GM18909 (cell line): Measurements from ENCODE around the gene CDH4.

Experiments
- ATAC-seq: cut with Tn5 transposase; IDR thresholded peaks from one replicate; pipeline ENCODE4 v1.9.1; 2021; ENCODE audit warnings: mild to moderate bottlenecking; ENCODE audit not compliant: unreplicated experiment, poor library complexity

Gene CDH4

GRCh38 chr20:61705386-61706258 is 453.6 kb downstream of the CDH4 start:
- no peak for ATAC-seq

- no peak for ATAC-seq
Measured at GRCh38 chr20:61706259-61706961, 454.3 kb downstream of the CDH4 start.

GRCh38 chr20:61708891-61709290 is 456.8 kb downstream of the CDH4 start:
- no peak for ATAC-seq

GRCh38 chr20:61710108-61710507 is 458.0 kb downstream of the CDH4 start:
- no peak for ATAC-seq

DNA sequence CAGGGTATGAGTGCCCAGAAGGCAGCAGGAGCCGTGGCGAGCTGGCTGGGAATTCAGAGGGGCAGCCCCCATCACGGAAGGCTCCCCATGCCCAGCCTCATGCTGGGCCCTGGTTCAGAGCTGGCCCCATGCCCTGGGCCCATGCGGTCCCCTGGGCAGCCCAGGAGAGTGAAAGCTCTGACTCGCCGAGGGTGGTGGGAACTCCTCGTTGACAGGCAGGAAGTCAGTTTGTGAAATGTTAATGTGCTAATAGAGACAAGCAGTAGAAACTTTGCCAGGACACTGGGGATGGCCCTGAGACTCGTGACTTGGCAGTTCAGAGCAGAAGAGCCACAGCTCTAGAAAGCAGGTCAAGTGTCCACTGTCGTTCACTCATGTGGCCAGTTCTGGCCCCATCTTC is 460.6 kb downstream of the CDH4 start:
- ATAC-seq = no peak

DNA sequence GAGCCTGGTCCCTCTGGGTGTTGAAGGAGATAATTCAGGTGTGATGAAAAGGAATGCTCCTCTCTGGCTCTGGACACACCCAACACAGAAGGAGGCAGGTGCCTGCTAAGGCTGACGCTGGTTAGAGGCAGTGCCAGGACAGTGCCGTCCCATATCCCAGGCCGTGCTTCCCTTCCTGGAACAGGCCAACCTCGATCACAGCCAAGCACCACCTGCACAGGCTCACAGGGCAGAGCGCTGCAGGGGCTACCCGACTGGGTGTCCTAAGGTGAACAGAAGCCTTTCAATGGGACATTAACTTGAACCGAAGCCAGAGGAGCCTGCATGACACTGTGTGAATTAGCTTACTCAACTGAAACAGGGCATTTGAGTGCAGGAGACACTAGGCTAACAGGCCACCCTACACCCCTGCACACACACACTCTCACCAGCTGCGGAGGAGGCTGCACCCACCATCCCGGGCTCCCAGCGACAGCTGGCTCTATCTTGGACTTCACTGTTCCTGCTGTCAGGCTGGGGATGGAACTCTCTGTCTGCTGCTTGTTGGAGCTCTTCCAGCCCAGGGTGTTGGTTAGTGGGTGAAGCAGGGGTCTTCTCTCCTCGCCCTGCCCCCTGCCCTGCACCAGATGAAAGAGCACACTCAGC is 466.4 kb downstream of the CDH4 start:
- no peak for ATAC-seq

DNA sequence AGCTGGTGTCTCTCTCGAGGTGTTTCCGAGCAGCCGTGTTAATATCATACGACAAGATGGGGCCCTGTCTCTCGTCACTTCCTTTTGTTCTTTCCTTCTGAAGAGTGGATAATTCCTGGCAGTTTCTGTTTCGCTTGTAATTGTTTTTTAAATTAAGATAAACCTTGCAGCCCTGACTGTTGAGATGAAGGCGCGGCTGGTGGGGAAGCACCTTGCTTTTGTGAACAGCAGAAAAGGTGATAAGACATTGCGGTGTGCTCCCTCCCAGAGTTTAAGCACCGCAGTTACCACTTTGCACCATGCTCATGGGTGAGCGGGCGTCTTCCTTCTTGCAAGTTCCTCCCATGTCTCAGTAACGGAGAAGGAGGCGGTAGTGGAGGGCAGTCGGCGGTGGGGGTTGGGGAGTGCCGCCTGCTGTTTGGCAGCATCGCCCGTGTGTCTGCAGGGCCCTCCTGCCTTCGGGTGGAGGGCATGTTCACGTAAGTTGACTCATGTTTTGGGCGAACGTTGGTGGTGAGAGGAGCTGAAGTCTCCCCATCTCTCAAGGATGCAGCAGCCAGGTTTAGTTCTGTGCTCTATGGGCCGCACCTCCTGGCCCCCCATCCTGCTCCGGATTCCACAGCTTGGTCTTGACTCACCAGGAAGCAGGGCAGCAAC is 467.8 kb downstream of the CDH4 start:
- no peak for ATAC-seq

GRCh38 chr20:61720348-61720696 is 468.3 kb downstream of the CDH4 start:
- ATAC-seq = no peak

DNA sequence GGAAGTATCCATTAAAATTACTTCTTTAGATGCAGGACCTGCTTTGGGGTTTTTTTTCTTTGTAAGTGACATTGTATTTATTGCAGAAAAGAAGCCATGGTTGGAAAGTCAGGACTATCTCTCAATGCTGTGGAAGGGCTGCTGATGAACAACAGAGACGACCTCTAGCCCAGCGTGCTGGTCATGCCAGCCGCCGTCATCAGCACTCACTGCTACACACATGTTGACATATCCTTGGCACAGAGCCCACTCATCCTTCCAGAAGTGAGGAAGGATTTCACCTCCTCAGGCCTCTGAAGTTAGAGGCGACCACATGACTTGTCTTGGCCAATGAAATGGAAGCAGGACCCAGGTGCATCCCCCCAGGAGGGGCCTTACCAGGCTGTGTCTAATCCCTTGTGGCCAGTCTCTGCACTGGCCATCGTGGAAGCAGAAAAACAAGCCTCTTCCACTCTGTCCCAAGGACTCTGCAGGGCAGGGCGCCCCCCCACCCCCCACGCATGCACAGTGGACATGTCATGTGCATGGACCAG is 470.2 kb downstream of the CDH4 start:
- ATAC-seq = no peak

- ATAC-seq = no peak
Measured at GRCh38 chr20:61723529-61724257, 471.6 kb downstream of the CDH4 start.

DNA sequence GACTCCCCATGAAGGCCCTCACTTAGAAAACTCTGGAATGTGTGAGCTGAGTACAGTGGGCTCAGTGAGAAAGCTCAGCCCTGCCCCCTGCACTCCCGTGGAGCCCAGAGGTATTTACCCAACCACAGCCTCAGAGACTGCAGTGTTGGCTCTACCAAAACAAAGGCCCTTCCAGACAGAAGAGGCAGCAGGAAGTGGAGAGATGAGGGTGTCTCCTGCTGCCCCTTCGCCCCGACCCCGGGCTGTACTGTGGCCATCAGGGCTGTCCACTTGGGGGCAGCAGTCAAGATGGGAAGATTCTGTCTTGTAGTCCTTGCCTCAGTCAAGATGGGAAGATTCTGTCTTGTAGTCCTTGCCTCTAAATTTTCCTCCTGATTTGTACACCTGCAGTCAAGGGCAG is 472.3 kb downstream of the CDH4 start:
- ATAC-seq = no peak

- ATAC-seq = no peak
Measured at GRCh38 chr20:61725145-61725544, 473.1 kb downstream of the CDH4 start.

GRCh38 chr20:61725966-61726365 is 473.9 kb downstream of the CDH4 start:
- no peak for ATAC-seq

DNA sequence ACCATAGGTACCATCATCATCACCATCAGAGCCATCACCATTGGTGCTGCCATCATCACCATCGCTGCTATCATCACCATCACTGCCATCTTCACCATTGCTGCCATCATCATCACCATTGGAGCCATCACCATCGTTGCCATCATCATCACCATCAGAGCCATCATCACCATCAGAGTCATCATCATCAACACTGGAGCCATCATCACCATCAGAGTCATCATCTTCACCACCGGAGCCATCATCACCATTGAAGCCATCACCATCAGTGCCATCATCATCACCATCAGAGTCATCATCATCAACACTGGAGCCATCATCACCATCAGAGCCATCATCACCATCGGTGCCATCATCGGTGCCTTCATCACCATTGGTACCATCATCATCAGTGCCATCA is 474.9 kb downstream of the CDH4 start:
- ATAC-seq = no peak

DNA sequence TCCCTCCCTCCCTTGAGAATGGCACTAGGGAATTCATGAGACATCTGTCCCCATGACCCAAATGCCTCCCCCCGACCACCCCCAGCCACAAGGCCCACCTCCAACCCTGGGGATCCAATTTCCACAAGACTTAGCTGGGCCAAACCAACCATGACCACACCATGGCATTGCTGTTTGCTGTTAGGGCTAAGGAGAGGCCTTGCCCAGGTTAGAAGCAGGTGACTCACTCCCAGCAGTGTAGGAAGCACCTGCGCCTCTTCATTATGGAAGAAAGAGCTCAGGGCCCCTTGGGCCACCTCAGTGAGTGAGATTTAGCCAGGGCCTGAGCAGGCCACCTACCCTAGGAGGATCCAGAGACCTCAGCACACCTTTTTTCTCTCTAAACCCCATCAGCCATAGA is 475.7 kb downstream of the CDH4 start:
- no peak for ATAC-seq

- ATAC-seq = no peak
Measured at GRCh38 chr20:61728326-61728725, 476.3 kb downstream of the CDH4 start.

DNA sequence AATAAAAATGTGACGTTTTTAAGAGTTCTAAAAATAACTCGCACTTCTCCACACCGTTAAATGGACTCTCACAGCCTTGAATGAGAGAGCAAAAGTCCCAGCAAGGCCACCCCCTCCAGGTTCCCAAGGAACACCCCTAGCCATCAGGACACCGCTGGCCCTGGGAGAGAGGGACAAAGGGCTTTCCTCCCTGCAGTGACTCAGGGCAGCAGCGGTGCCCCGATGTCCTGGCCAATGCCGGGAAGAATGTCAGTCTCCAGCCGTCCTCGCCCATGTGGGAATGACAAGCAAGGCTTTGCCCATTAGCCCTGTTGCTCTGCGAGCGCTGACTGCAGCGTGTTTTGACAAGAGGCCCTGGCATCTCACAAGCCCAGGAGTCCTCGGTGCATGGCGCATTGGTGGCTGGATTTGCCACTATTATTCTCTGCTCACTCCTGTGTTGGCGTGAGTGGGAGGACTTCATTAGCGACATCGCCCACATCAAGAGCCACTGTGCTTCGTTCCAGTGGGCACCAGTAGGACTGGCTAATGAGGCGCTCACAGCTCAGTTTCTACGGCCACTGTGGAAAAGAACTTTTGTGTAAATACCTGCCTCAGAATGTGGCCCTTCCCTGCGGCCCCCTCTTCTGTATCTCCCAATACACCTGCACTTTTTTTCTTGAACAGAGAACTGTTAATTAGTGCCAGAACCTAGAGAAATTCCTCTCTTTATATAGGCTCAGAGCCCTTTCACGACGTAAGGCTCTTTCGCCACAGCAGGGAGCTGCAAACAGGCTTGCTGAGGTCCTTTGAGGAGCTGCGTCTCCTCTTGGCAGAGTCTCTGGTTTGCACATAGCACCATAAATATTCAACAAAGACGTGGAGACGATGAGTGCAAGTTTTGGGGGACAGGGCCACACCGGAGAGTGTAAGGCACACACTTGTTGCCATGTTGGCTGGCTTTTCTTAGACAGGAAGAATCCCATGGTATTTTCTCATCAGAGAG is 477.0 kb downstream of the CDH4 start:
- ATAC-seq = no peak

DNA sequence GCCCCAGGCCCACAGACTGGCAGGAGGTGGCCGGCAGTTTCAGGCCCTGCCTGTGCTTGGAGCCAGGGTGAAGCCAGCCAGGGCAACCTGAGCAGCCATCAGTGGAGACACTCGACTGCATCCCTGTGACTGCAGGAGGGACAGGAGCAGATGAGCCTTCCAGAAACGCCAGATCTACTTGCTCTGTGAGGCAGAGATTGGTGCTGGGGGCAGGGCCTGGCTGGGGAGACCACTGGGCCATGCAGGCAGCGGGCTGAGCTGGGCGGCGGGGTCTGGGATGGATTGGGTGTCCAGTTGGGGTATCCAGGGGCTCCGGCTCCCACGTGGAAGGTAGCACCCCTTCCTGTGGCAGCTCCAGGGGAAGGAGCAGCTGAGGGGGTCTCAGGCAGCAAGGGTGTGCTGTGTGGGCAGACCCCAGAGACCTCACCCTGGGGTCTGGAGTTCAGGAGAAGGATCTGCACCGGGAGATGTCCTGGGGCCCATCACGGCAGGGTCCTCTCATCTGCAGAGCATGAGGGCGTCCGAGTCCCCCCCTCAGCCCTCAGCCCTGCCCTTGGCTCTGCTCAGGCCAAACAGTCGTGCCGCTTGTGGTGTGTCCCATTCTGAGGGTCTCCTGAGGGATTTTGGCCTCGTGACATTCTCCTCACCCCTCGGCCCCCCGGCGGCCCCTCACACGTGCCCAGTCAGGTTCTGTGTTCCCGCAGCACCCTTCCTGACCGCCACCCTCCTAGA is 478.7 kb downstream of the CDH4 start:
- ATAC-seq = no peak
